ENCODE measurements around the gene SYNCRIP.

The SYNCRIP gene

GRCh38 chr6:85602100-85602499 lies 40.6 kb downstream of the SYNCRIP start:
- ATAC-seq: no peak
- TF ChIP-seq ZNF70 (CRISPR knock-in tag; IDR thresholded peaks at IDR 0.05) (no peak), OSR1 (CRISPR knock-in tag; IDR thresholded peaks at IDR 0.05) (no peak), TSHZ2 (CRISPR knock-in tag; IDR thresholded peaks at IDR 0.05) (no peak), SNAI2 (CRISPR knock-in tag; IDR thresholded peaks at IDR 0.05) (no peak), RARB (CRISPR knock-in tag; IDR thresholded peaks at IDR 0.05) (no peak), CREB5 (CRISPR knock-in tag; IDR thresholded peaks at IDR 0.05; ENCODE audit: low read depth) (no peak), TCF4 (CRISPR knock-in tag; IDR thresholded peaks at IDR 0.05; ENCODE audit: borderline replicate concordance) (no peak), ZNF565 (CRISPR knock-in tag; conservative IDR thresholded peaks at IDR 0.05; ENCODE audit: low read depth) (no peak), ZFP30 (CRISPR knock-in tag; IDR thresholded peaks at IDR 0.05) (no peak), TOX (CRISPR knock-in tag; IDR thresholded peaks at IDR 0.05; ENCODE audit: borderline replicate concordance) (no peak), POU6F1 (CRISPR knock-in tag; IDR thresholded peaks at IDR 0.05; ENCODE audit: borderline replicate concordance, low read depth) (no peak), ZNF8 (CRISPR knock-in tag; IDR thresholded peaks at IDR 0.05) (no peak), PPARA (CRISPR knock-in tag; IDR thresholded peaks at IDR 0.05; ENCODE audit: borderline replicate concordance) (no peak), BACH2 (CRISPR knock-in tag; IDR thresholded peaks at IDR 0.05; ENCODE audit: borderline replicate concordance) (no peak), PATZ1 (CRISPR knock-in tag; IDR thresholded peaks at IDR 0.05; ENCODE audit: borderline replicate concordance) (no peak), ZC3H10 (CRISPR knock-in tag; IDR thresholded peaks at IDR 0.05) (no peak), ZFP3 (CRISPR knock-in tag; IDR thresholded peaks at IDR 0.05) (no peak), GLIS3 (CRISPR knock-in tag; IDR thresholded peaks at IDR 0.05) (no peak), ARNTL (CRISPR knock-in tag; IDR thresholded peaks at IDR 0.05; ENCODE audit: borderline replicate concordance, low read depth) (no peak), CSDC2 (CRISPR knock-in tag; IDR thresholded peaks at IDR 0.05) (no peak)

GRCh38 chr6:85600713-85601313 lies 41.9 kb downstream of the SYNCRIP start:
- no peak for ATAC-seq
- TF ChIP-seq SNAI2 (CRISPR knock-in tag; IDR thresholded peaks at IDR 0.05): no peak
- no peak for TF ChIP-seq TCF4 (CRISPR knock-in tag; IDR thresholded peaks at IDR 0.05; ENCODE audit: borderline replicate concordance)
- TF ChIP-seq TOX (CRISPR knock-in tag; IDR thresholded peaks at IDR 0.05; ENCODE audit: borderline replicate concordance): no peak
- TF ChIP-seq ISL1 (CRISPR knock-in tag; IDR thresholded peaks at IDR 0.05): no peak
- TF ChIP-seq PATZ1 (CRISPR knock-in tag; IDR thresholded peaks at IDR 0.05; ENCODE audit: borderline replicate concordance): no peak
- TF ChIP-seq RARB (CRISPR knock-in tag; IDR thresholded peaks at IDR 0.05): no peak
- TF ChIP-seq ZFP30 (CRISPR knock-in tag; IDR thresholded peaks at IDR 0.05): no peak
- TF ChIP-seq BACH2 (CRISPR knock-in tag; IDR thresholded peaks at IDR 0.05; ENCODE audit: borderline replicate concordance): no peak
- no peak for TF ChIP-seq ZNF565 (CRISPR knock-in tag; conservative IDR thresholded peaks at IDR 0.05; ENCODE audit: low read depth)
- no peak for TF ChIP-seq GLIS3 (CRISPR knock-in tag; IDR thresholded peaks at IDR 0.05)
- TF ChIP-seq PPARA (CRISPR knock-in tag; IDR thresholded peaks at IDR 0.05; ENCODE audit: borderline replicate concordance): no peak
- TF ChIP-seq ZC3H10 (CRISPR knock-in tag; IDR thresholded peaks at IDR 0.05): no peak
- no peak for TF ChIP-seq POU6F1 (CRISPR knock-in tag; IDR thresholded peaks at IDR 0.05; ENCODE audit: borderline replicate concordance, low read depth)
- TF ChIP-seq CSRNP3 (CRISPR knock-in tag; IDR thresholded peaks at IDR 0.05): no peak
- no peak for TF ChIP-seq ESRRG (CRISPR knock-in tag; IDR thresholded peaks at IDR 0.05)
- TF ChIP-seq CREB5 (CRISPR knock-in tag; IDR thresholded peaks at IDR 0.05; ENCODE audit: low read depth): no peak
- TF ChIP-seq OSR1 (CRISPR knock-in tag; IDR thresholded peaks at IDR 0.05): no peak

Measured in SK-N-SH treated with all-trans-retinoic acid at 6 μM for 48 hours (cell line).